GM23338 (cell line): ENCODE measurements around the gene EXOC3. TPM values are rescaled to one million over a fixed set of nuclear protein-coding genes. Genes with fewer than 3 reads are reported as not detected.

Experiments used
- ATAC-seq: fragments of 200-7000 bp; cut with Tn5 transposase; 3 replicates; pipeline ENCODE4 v1.9.1; 2020
- DNase-seq: peaks from one replicate; pipeline ENCODE4 v3.0.0-alpha.2; 2015; ENCODE audit warnings: low spot score
- H2AFZ ChIP-seq: fragments of 200-600 bp; sonication (generic); 2 replicates; pipeline ENCODE4 v1.8.0; 2016; ENCODE audit warnings: antibody characterized with exemption, mild to moderate bottlenecking, moderate library complexity
- H3F3A ChIP-seq: fragments of 200-600 bp; sonication (generic); replicated peaks from 2 replicates; pipeline ENCODE4 v1.8.0; 2017; ENCODE audit warnings: antibody characterized with exemption, mixed run types, low read depth
- H3K27ac ChIP-seq: fragments of 200-600 bp; sonication (generic); 2 replicates; pipeline ENCODE4 v1.6.1; 2016; ENCODE audit warnings: low read depth
- H3K27me3 ChIP-seq: fragments of 200-600 bp; sonication (generic); 2 replicates; pipeline ENCODE4 v1.8.0; 2016; ENCODE audit warnings: mild to moderate bottlenecking, mixed run types, moderate library complexity; ENCODE audit not compliant: insufficient read depth
- H3K36me3 ChIP-seq: fragments of 200-600 bp; sonication (generic); 2 replicates; pipeline ENCODE4 v1.8.0; 2016; ENCODE audit warnings: mild to moderate bottlenecking; ENCODE audit not compliant: insufficient read depth
- H3K4me1 ChIP-seq: fragments of 200-600 bp; sonication (generic); 2 replicates; pipeline ENCODE4 v1.8.0; 2016; ENCODE audit warnings: mild to moderate bottlenecking, moderate library complexity; ENCODE audit not compliant: insufficient read depth
- H3K4me2 ChIP-seq: fragments of 200-600 bp; sonication (generic); 2 replicates; pipeline ENCODE4 v1.7.1; 2017; ENCODE audit warnings: mixed run types
- H3K4me3 ChIP-seq: fragments of 200-600 bp; sonication (generic); 2 replicates; pipeline ENCODE4 v1.6.1; 2016; ENCODE audit warnings: mixed run types
- H3K79me2 ChIP-seq: fragments of 200-600 bp; sonication (generic); replicated peaks from 2 replicates; pipeline ENCODE4 v1.8.0; 2017; ENCODE audit warnings: mild to moderate bottlenecking; ENCODE audit not compliant: insufficient read depth
- H3K9me2 ChIP-seq: fragments of 200-600 bp; sonication (generic); 2 replicates; pipeline ENCODE4 v1.8.0; 2017; ENCODE audit not compliant: insufficient read depth
- H4K20me1 ChIP-seq: fragments of 200-600 bp; sonication (generic); replicated peaks from 2 replicates; pipeline ENCODE4 v1.8.0; 2017; ENCODE audit warnings: mild to moderate bottlenecking; ENCODE audit not compliant: insufficient read depth
- H3K27ac Mint-ChIP-seq: 2 replicates; pipeline ENCODE4 v1.8.0; 2020; ENCODE audit warnings: inconsistent platforms, mild to moderate bottlenecking, moderate library complexity, mixed read lengths
- H3K27me3 Mint-ChIP-seq: 3 replicates; pipeline ENCODE4 v1.8.0; 2022; ENCODE audit warnings: low read depth, mild to moderate bottlenecking, moderate library complexity, mixed read lengths, inconsistent platforms; ENCODE audit not compliant: insufficient read depth, poor library complexity
- H3K36me3 Mint-ChIP-seq: 3 replicates; pipeline ENCODE4 v1.8.0; 2021; ENCODE audit warnings: low read depth, mild to moderate bottlenecking, inconsistent platforms, moderate library complexity, mixed read lengths
- H3K4me1 Mint-ChIP-seq: 3 replicates; pipeline ENCODE4 v1.8.0; 2020; ENCODE audit warnings: mild to moderate bottlenecking, inconsistent platforms, mixed read lengths
- H3K4me3 Mint-ChIP-seq: 3 replicates; pipeline ENCODE4 v1.8.0; 2021; ENCODE audit warnings: moderate library complexity, mild to moderate bottlenecking, inconsistent platforms, mixed read lengths
- H3K9me3 Mint-ChIP-seq: 3 replicates; pipeline ENCODE4 v1.8.0; 2020; ENCODE audit warnings: moderate library complexity, mild to moderate bottlenecking, inconsistent platforms, mixed read lengths
- CREB1 ChIP-seq: fragments of 250-450 bp; sonication (Bioruptor Pico); IDR thresholded peaks from 2 replicates; pipeline ENCODE4 v1.5.0; 2020; ENCODE audit warnings: low read depth, mild to moderate bottlenecking, moderate library complexity
- EZH2 ChIP-seq: fragments of 200-600 bp; sonication (generic); IDR thresholded peaks from one replicate; pipeline ENCODE4 v1.8.0; 2017; ENCODE audit warnings: antibody characterized with exemption, mild to moderate bottlenecking, low read depth; ENCODE audit not compliant: unreplicated experiment
- EZH2phosphoT487 ChIP-seq: fragments of 200-600 bp; sonication (generic); IDR thresholded peaks from one replicate; pipeline ENCODE4 v1.8.1; 2018; ENCODE audit warnings: antibody characterized with exemption; ENCODE audit not compliant: unreplicated experiment
- JUNB ChIP-seq: IDR thresholded peaks from one replicate; pipeline ENCODE4 v1.6.1; 2016; ENCODE audit warnings: antibody characterized with exemption; ENCODE audit not compliant: unreplicated experiment
- NANOG ChIP-seq: IDR thresholded peaks from 2 replicates; pipeline ENCODE4 v1.6.1; 2016; ENCODE audit warnings: antibody characterized with exemption, borderline replicate concordance
- POLR2AphosphoS5 ChIP-seq: IDR thresholded peaks from 2 replicates; pipeline ENCODE4 v1.6.1; 2016; ENCODE audit warnings: antibody characterized with exemption, low read depth
- REST ChIP-seq: IDR thresholded peaks from one replicate; pipeline ENCODE4 v1.6.1; 2018; ENCODE audit warnings: antibody characterized with exemption; ENCODE audit not compliant: unreplicated experiment
- STAT1 ChIP-seq: IDR thresholded peaks from one replicate; pipeline ENCODE4 v1.6.1; 2016; ENCODE audit warnings: antibody characterized with exemption; ENCODE audit not compliant: unreplicated experiment
- ZNF114 ChIP-seq: fragments of 250-450 bp; sonication (Bioruptor Pico); IDR thresholded peaks from 2 replicates; pipeline ENCODE4 v1.5.0; 2020; ENCODE audit warnings: mild to moderate bottlenecking, moderate library complexity
- ZNF331 ChIP-seq: fragments of 250-450 bp; sonication (Bioruptor Pico); IDR thresholded peaks from 2 replicates; pipeline ENCODE4 v1.5.0; 2020; ENCODE audit warnings: low read depth, mild to moderate bottlenecking, moderate library complexity
- ZNF462 ChIP-seq: fragments of 250-450 bp; sonication (Bioruptor Pico); IDR thresholded peaks from 2 replicates; pipeline ENCODE4 v1.5.0; 2020; ENCODE audit warnings: mild to moderate bottlenecking, moderate library complexity
- polyA plus RNA-seq: library from polyadenylated mRNA; unstranded; fragments of >200 nt; fragmentation: Nextera tagmentation; extraction: Ambion mirVana; gene quantifications from 2 replicates; pipeline ENCODE4 v1.2.1, GENCODE V29; 2016
- total RNA-seq: library from RNA; depleted of rRNA; stranded (reverse); fragments of >200 nt; shearing (Covaris generic); gene quantifications from 2 replicates; pipeline ENCODE4 v1.2.3, GENCODE V29; 2014
- TF ChIP-seq, protein P1 (sequence below), 2 experiments: fragments of 200-600 bp in 1 of 2; sonication (generic) in 1 of 2; conservative IDR thresholded peaks; 2 replicates each; pipeline versions ENCODE4 v1.5.1 to v1.6.1; 2016 to 2017; ENCODE audit warnings: antibody characterized with exemption in 2 of 2, low read depth in 2 of 2, mild to moderate bottlenecking in 2 of 2, moderate library complexity in 1 of 2

EXOC3 gene
- total and polyA plus RNA-seq, 2 experiments from 2014 or later: 13.4 to 31.6 TPM

DNA sequence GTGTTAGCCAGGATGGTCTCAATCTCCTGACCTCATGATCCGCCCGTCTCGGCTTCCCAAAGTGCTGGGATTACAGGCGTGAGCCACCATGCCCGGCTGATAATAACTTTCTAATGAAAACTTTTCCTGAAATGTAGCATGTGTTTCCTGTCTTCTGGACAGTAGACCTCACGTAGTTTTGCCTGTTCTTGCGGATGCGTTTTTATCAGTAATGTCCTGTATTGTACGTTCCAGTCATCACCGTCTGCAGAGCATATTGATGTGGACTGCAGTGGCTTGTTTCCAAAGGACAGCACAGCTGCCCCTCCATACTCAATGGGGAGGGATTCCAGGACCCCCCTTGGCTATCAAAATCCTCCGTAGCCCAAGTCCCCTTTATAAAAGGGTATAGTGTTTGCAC is 12.8 kb downstream of the EXOC3 start:
- H3K4me3 ChIP-seq: no peak overlapping the region
- TF ChIP-seq CREB1 (CRISPR knock-in tag) (no peak), ZNF462 (CRISPR knock-in tag) (no peak), ZNF114 (CRISPR knock-in tag) (no peak), STAT1 (no peak), EZH2phosphoT487 (no peak), NANOG (no peak), POLR2AphosphoS5 (no peak), EZH2 (no peak), ZNF331 (no peak), REST (no peak), JUNB (no peak)
- TF ChIP-seq, protein P1, sequence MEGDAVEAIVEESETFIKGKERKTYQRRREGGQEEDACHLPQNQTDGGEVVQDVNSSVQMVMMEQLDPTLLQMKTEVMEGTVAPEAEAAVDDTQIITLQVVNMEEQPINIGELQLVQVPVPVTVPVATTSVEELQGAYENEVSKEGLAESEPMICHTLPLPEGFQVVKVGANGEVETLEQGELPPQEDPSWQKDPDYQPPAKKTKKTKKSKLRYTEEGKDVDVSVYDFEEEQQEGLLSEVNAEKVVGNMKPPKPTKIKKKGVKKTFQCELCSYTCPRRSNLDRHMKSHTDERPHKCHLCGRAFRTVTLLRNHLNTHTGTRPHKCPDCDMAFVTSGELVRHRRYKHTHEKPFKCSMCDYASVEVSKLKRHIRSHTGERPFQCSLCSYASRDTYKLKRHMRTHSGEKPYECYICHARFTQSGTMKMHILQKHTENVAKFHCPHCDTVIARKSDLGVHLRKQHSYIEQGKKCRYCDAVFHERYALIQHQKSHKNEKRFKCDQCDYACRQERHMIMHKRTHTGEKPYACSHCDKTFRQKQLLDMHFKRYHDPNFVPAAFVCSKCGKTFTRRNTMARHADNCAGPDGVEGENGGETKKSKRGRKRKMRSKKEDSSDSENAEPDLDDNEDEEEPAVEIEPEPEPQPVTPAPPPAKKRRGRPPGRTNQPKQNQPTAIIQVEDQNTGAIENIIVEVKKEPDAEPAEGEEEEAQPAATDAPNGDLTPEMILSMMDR (conservative IDR thresholded peaks at IDR 0.05; ENCODE audit: low read depth in 2 of 2): no peak
- H3F3A ChIP-seq: no peaks in the 10 kb centered on the region
- no peak for ATAC-seq
- H3K9me2 ChIP-seq: no peaks in the 10 kb centered on the region
- no peak overlapping the region for H2AFZ ChIP-seq
- no peak for DNase-seq
- peaks cover 7% of the 10 kb centered on the region; the same call in 1 of the 2 replicates for H3K36me3 ChIP-seq
- Mint-ChIP-seq H3K4me3 (no peak overlapping the region), H3K4me1 (peaks cover 14% of the 10 kb centered on the region), H3K9me3 (no peaks in the 10 kb centered on the region), H3K36me3 (peaks cover 58% of the 10 kb centered on the region), H3K27ac (no peak overlapping the region), H3K27me3 (no peaks in the 10 kb centered on the region)
- H3K27ac ChIP-seq: no peak overlapping the region
- no peak overlapping the region for H3K4me2 ChIP-seq
- peaks cover 4% of the 10 kb centered on the region for H3K4me1 ChIP-seq
- no peaks in the 10 kb centered on the region for H4K20me1 ChIP-seq
- peaks cover 30% of the 10 kb centered on the region for H3K79me2 ChIP-seq
- no peaks in the 10 kb centered on the region for H3K27me3 ChIP-seq
